Activated CD4-positive, alpha-beta T cell treated with anti-CD3 and anti-CD28 coated beads, Interleukin-2, amount 10 ng/mL, durations not matched to agents 24 days and 14 days (primary cell): Measurements from ENCODE around the gene LPCAT3. TPM values are rescaled to one million over a fixed set of nuclear protein-coding genes. Genes with fewer than 3 reads are reported as not detected.

ENCODE experiments used
- total RNA-seq: library from RNA; stranded (reverse); gene quantifications from 2 replicates; pipeline ENCODE4 v1.2.3, GENCODE V29; 2022

Gene LPCAT3
- total RNA-seq, 1 donor from 2014 or later = 29.2 TPM

Other genes with a start within 250 kb of the LPCAT3 start
- 253 and 269 TPM in 2 replicates for gene LAG3, start 246.0 kb downstream of the LPCAT3 start, total RNA-seq
- gene CD4, start 228.9 kb downstream of the LPCAT3 start, total RNA-seq = 264 and 271 TPM in 2 replicates
- gene GPR162, start 196.7 kb downstream of the LPCAT3 start, total RNA-seq = 0.21 and 0.43 TPM in 2 replicates
- gene P3H3, start 190.1 kb downstream of the LPCAT3 start, total RNA-seq = 4.1 and 4.7 TPM in 2 replicates
- gene GNB3, start 177.6 kb downstream of the LPCAT3 start, total RNA-seq = 1.6 and 1.7 TPM in 2 replicates
- 32.6 and 33.7 TPM in 2 replicates for gene CDCA3, start 167.2 kb downstream of the LPCAT3 start, total RNA-seq
- gene USP5, start 166.3 kb downstream of the LPCAT3 start, total RNA-seq = 121 TPM in 2 replicates
- 1,614 and 1,630 TPM in 2 replicates for gene TPI1, start 150.9 kb downstream of the LPCAT3 start, total RNA-seq
- gene SPSB2, start 145.2 kb downstream of the LPCAT3 start, total RNA-seq = 3.4 TPM in 2 replicates
- 6.3 and 6.6 TPM in 2 replicates for gene LRRC23, start 113.7 kb downstream of the LPCAT3 start, total RNA-seq
- 202 and 206 TPM in 2 replicates for gene ENO2, start 103.9 kb downstream of the LPCAT3 start, total RNA-seq
- 61.6 and 66.8 TPM in 2 replicates for gene ATN1, start 90.5 kb downstream of the LPCAT3 start, total RNA-seq
- gene RNU7-1, start 74.7 kb downstream of the LPCAT3 start, total RNA-seq = not detected in 2 replicates
- gene C12orf57, start 74.5 kb downstream of the LPCAT3 start, total RNA-seq = 168 and 174 TPM in 2 replicates
- gene PTPN6, start 67.1 kb downstream of the LPCAT3 start, total RNA-seq = 349 and 355 TPM in 2 replicates
- 474 and 487 TPM in 2 replicates for gene PHB2, start 47.8 kb downstream of the LPCAT3 start, total RNA-seq
- 129 and 131 TPM in 2 replicates for gene EMG1, start 47.6 kb downstream of the LPCAT3 start, total RNA-seq
- 1.9 and 2.6 TPM in 2 replicates for gene C1S, start 42.2 kb upstream of the LPCAT3 start, total RNA-seq
- 1.4 and 2.5 TPM in 2 replicates for gene C1R, start 74.0 kb upstream of the LPCAT3 start, total RNA-seq
- 19.8 and 23.0 TPM in 2 replicates for gene C1RL, start 90.7 kb upstream of the LPCAT3 start, total RNA-seq
- not detected in 2 replicates for gene RBP5, start 110.4 kb upstream of the LPCAT3 start, total RNA-seq
- gene CLSTN3, start 111.9 kb upstream of the LPCAT3 start, total RNA-seq = 42.1 and 47.0 TPM in 2 replicates
- 36.7 and 42.5 TPM in 2 replicates for gene PEX5, start 171.2 kb upstream of the LPCAT3 start, total RNA-seq